Spleen (tissue), 7 donors: ENCODE measurements around the gene GPRIN3.

Experiments used
- POLR2A ChIP-seq, 3 donors: fragments of 450-650 bp; IDR thresholded peaks; one replicate each; pipeline ENCODE4 v1.5.1; 2017; ENCODE audit warnings: antibody characterized with exemption in 3 of 3, mild to moderate bottlenecking in 1 of 3
- POLR2AphosphoS5 ChIP-seq, 3 donors: sonication (generic); formaldehyde crosslinking; IDR thresholded peaks; one replicate each; pipeline ENCODE4 v1.5.1; 2017; ENCODE audit warnings: antibody characterized with exemption in 3 of 3
- TF ChIP-seq, protein P1 (sequence below), 11 experiments: fragments of 200-600 bp in 7 of 11; fragments of 450-650 bp in 4 of 11; sonication (generic) in 4 of 11; IDR thresholded peaks in 8 of 11; conservative IDR thresholded peaks in 3 of 11; 1 replicate in 7 of 11; 2 replicates in 4 of 11; pipeline versions ENCODE4 v1.4.0 to v1.8.0; 2016 to 2021; ENCODE audit warnings: antibody characterized with exemption in 11 of 11, inconsistent platforms in 4 of 11, mild to moderate bottlenecking in 1 of 11
- donor health status: DM: no; HTN: no; CAD: no; lungs with moderate emphysema.
- donor health status: DM: no; HTN: no; CAD: no.
- donor health status: DM: no; HTN: no; CAD: no.

DNA sequence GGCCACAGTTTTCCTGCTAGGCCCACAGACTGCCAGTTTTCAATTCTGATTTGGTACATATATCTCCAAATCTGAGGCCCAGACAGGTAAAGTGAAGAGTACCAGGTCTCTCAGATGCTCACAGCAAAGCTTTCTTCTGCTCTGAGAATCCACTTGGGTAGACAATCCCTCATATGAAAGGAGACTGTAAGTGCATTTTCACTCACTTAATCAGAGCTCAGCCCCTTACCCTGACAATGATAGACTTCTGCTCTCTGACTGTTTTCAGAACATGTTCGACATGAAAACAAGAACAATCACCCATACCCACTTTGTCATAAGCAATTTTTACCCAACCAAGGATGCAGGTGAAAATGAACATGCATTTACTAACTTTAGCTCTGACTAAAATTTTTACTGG is 7.1 kb downstream of the GPRIN3 start:
- TF ChIP-seq POLR2AphosphoS5 (IDR thresholded peaks at IDR 0.05) (no peak), POLR2A (IDR thresholded peaks at IDR 0.05) (no peak)
- TF ChIP-seq, protein P1, sequence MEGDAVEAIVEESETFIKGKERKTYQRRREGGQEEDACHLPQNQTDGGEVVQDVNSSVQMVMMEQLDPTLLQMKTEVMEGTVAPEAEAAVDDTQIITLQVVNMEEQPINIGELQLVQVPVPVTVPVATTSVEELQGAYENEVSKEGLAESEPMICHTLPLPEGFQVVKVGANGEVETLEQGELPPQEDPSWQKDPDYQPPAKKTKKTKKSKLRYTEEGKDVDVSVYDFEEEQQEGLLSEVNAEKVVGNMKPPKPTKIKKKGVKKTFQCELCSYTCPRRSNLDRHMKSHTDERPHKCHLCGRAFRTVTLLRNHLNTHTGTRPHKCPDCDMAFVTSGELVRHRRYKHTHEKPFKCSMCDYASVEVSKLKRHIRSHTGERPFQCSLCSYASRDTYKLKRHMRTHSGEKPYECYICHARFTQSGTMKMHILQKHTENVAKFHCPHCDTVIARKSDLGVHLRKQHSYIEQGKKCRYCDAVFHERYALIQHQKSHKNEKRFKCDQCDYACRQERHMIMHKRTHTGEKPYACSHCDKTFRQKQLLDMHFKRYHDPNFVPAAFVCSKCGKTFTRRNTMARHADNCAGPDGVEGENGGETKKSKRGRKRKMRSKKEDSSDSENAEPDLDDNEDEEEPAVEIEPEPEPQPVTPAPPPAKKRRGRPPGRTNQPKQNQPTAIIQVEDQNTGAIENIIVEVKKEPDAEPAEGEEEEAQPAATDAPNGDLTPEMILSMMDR (IDR thresholded peaks at IDR 0.05 in 8 of 11, conservative IDR thresholded peaks at IDR 0.05 in 3 of 11) = no peak
